GM21528 (cell line): Measurements from ENCODE around the gene FNBP1.

Source experiments
- ATAC-seq: cut with Tn5 transposase; IDR thresholded peaks from one replicate; pipeline ENCODE4 v1.9.1; 2021; ENCODE audit warnings: mild to moderate bottlenecking, moderate library complexity; ENCODE audit not compliant: unreplicated experiment, low FRiP score

The FNBP1 gene

GRCh38 chr9:129867136-129868022, 175.6 kb downstream of the FNBP1 start:
- no peak for ATAC-seq

DNA sequence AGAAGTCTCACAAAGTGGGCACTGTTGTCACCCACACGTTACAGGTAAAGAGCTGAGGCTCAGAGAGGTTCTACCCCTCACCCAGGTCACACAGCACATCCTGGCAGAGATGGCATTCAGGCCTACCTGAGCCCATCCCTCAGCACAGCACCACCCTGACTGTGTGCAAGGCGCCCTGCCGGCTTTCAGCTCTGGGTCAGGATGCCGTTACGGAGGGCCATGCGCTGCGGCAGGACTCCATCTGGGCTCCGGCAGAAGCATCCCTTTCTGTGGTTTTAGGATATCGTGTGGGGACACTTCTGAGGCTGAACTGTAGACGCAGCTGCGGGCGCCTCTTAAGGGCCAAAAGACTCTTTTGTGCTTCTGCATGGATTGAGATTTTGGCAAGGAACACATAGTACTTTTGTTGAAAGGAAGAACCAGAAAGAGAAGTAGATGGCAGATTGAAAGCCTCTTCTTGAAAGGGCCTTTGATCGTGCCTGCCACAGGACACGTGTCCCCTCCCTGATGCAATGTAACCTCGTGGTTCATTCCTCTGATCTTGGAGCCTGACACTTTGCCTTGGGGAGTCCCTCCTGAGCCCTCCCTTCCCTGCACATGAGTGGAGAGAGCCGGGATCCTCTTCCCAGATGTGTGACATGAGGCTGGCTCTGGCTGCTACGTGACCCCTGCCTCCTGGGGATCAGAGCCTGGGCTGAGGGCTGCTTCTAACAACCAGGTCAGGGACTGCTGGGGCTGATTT, 176.4 kb downstream of the FNBP1 start:
- no peak for ATAC-seq

- no peak for ATAC-seq
These were observed 177.2 kb downstream of the FNBP1 start for GRCh38 chr9:129865668-129866320.

GRCh38 chr9:129864991-129865647, 177.9 kb downstream of the FNBP1 start:
- ATAC-seq: no peak

DNA sequence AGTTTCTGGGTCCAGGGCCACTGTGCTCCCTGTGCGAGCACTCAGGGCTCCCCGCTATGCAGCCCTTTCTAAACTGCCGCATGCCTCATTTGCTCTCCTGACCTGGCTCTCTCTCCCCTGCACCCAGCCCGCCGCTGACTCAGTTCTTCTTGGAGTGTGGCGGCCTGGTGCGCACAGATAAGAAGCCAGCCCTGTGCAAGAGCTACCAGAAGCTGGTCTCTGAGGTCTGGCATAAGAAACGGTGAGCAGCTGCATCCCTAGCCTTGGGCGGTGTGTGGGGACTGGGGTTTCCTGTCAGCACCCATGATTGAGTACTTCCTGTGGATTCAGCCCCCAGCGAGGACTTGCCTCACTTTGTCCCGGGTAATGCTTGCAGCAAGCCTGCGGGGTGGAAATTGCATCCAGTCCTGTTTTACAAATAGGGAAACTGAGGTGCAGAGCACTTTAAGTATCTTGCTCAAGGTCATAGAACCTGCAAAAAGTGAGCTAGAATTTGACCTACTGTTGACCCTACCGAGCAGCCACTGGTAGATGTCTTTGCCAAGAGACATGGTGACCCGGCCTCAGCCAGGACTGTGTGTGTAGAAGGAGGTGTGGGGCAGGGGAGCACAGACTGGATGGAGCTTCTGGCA, 179.8 kb downstream of the FNBP1 start:
- ATAC-seq: no peak

DNA sequence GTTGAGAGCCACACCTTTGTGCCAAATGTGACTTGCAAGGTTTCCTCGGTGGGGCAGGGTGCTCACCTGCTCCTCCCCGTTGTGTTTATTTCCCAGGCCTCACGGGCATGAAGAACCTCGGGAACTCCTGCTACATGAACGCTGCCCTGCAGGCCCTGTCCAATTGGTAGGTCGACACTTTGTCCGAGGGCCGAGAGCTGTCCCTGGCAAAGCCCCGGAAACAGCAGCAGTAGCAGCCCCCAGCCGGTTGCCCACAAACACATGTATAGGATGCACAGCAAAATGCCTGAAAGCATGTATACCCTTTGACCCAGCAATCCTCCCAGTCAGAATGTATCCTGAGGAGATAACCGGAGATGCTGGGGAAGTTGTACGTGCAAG, 181.6 kb downstream of the FNBP1 start:
- no peak for ATAC-seq

DNA sequence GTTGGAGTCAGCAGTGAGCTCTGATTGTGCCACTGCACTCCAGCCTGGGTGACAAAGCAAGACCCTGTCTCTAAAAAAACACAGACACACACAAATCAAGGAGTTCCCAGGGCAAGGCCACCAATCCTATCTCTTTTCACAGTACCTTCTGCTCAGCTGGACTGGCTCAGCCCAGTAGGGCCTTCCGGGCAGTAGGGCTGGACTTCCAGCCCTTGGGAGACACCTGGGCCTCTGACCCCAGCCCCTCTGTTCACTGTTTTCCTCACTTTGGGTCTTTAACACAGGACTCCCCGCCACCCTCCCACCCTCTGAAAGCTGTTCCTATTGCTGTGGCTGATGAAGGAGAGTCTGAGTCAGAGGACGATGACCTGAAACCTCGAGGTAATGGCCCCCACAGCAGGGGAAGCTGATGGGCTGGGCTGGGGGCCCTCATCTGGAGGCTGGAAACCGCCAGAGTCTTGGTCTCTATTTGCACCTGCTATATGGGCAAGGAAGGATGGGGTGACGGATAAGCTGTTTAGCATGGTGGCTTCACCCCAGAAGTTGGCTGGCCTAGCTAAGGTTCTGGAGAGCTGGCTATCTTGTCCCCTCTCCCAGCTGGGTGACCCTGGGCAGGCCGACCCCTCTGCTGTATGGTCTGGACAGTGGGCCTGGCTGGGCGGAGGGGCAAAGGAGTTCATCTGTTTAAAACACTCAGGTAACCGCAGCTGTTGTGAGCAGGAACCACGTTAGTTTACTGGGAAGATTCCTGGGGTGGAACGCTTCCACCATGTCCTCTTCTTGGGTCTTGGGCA, 182.1 kb downstream of the FNBP1 start:
- ATAC-seq: no peak

GRCh38 chr9:129858167-129858962, 184.6 kb downstream of the FNBP1 start:
- no peak for ATAC-seq

DNA sequence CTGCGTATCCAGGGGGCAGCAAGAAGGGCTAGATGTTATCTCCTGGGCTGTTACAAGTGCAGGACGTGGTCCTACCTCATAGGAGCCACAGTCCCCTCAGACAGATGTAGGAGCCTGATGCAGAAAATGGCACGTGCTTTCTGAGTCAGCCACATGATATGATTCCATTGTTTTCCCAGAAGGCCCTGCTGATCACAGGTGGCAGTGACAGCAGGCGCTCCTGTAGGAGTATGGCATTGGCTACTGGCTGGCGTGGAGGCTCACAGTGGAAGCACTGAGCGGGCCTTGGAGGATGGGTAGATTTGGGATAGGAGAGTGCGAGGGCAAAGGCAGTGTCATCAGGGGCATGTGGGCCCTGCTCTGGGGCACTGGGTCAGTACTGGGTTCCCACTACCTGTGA, 185.8 kb downstream of the FNBP1 start:
- no peak for ATAC-seq

- no peak for ATAC-seq
These were observed 188.3 kb downstream of the FNBP1 start for GRCh38 chr9:129854588-129855110.

DNA sequence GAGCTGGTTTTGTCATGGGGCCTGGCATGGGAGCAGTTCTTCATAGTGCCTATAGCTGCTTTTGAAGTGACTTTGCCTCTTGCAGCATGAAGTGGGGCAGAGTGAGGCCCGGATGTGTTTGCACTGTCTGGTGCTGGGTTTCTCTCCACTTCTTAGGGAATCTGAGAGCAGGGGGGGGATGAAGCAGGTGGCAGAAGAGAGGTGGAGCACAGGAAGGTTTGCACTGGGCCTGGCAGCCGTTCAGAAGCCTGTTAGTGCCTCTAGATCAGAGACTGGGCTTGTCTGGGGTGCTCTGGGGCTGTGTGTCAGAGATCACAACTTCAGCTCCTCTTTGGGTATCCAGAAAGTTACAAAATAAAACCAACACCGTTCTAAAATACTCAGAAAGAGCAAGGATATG, 189.4 kb downstream of the FNBP1 start:
- ATAC-seq: no peak

- no peak for ATAC-seq
These were observed 190.4 kb downstream of the FNBP1 start for GRCh38 chr9:129852579-129852978.

- ATAC-seq: no peak
These were observed 191.2 kb downstream of the FNBP1 start for GRCh38 chr9:129851821-129852220.

DNA sequence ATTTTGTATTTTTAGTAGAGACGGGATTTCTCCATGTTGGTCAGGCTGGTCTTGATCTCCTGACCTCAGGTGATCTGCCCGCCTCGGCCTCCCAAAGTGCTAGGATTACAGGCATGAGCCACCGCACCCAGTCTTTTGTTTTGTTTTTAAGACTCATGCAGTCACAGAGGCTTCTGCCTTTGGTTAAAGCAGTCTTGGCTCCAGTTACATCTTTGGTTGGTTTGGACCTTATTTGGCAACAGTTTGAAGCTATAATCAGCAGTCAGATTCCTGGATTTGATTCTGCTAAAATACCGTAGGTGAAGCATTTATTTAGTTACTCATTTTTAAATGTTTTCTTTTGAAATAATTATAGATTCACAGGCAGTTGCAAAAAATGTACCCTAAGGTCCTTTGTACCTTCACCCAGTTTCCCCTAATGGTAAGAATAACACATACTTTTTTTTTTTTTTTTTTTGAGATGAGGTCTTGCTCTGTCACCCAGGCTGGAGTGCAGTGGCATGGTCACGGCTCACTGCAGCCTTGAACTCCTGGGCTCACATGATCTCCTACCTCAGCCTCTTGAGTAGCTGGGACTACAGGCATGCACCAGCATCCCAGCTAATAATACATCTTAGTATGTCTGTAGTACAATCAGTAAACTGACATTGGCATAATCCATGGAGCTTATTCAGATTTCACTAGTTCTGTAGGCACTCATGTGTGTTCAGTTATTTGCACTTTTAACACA, 192.0 kb downstream of the FNBP1 start:
- no peak for ATAC-seq

- ATAC-seq: no peak
These were observed 193.1 kb downstream of the FNBP1 start for GRCh38 chr9:129849901-129850300.

DNA sequence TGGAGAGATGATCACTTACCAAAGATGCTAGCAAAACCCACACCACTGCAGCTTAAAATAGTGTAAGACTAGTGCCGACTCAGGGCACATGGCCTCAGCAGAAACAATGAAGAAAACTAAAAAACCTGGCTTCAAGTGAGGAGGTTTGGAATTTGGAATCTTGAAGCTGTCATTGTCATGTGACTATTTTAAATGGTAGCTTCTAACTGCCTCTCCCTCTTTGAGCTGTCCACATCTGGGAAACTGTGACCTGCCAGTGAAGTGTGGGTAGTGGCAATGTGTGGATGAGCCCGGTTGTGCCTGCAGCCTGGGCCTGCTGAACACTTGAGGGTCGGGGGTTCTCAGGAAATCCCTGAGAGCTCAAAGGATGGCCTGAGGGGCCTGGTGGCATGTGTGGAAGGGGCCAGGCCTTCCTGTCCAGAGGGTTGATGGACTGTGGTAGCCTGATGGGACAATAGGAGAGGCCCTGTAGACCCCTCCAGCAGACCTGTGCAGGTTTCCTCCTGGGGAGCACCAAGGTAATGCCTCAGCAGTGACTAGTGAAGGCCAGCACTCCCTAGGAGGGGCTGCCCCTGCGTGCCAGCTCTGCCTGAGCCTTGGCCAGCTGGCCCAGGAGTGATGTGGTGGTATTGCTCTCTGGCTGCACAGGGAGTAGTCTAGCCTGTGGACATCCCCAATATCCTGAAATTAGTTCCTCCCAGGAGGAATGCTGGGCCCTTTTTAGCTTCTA, 194.1 kb downstream of the FNBP1 start:
- ATAC-seq: no peak

- ATAC-seq: no peak
These were observed 197.6 kb downstream of the FNBP1 start for GRCh38 chr9:129845373-129845772.
